ENCODE data around the gene REV1.

Gene REV1

GRCh38 chr2:99439971-99440505 is 49.8 kb downstream of the REV1 start:
- POLR2A ChIA-PET = interaction anchor here (0.5 kb wide), 1 partner anchor 32 kb away, joined by 3 read pairs; no protein-coding TSS in a partner anchor
- CTCF ChIA-PET = interaction anchor here (0.6 kb wide), 1 partner anchor 930 kb away, joined by 3 read pairs; no protein-coding TSS in a partner anchor
- no peaks in the 10 kb centered on the region for H3K4me1 ChIP-seq (ENCODE audit: control insufficient read depth, insufficient read depth, low read length)
- no peaks in the 10 kb centered on the region for H3K9me3 ChIP-seq (ENCODE audit: control insufficient read depth, insufficient read depth, low read depth, low read length)
- no peak overlapping the region for H3K4me3 ChIP-seq (ENCODE audit: low read depth, low read length)
- no peak overlapping the region for H3K27ac ChIP-seq (ENCODE audit: extremely low read depth, low read depth, low read length)
- H3K36me3 ChIP-seq (ENCODE audit: control insufficient read depth in 2 of 2, insufficient read depth in 1 of 2, low read length in 2 of 2) = peaks cover 12 to 35% of the 10 kb centered on the region in 2 experiments; a peak in 2 of 3 replicates
- no peak for TF ChIP-seq BCL11B (tag by site-specific recombination; IDR thresholded peaks at IDR 0.05; ENCODE audit: low read depth)
- no peak for TF ChIP-seq ZNF521 (tag by site-specific recombination; IDR thresholded peaks at IDR 0.05)
- TF ChIP-seq, protein P1, sequence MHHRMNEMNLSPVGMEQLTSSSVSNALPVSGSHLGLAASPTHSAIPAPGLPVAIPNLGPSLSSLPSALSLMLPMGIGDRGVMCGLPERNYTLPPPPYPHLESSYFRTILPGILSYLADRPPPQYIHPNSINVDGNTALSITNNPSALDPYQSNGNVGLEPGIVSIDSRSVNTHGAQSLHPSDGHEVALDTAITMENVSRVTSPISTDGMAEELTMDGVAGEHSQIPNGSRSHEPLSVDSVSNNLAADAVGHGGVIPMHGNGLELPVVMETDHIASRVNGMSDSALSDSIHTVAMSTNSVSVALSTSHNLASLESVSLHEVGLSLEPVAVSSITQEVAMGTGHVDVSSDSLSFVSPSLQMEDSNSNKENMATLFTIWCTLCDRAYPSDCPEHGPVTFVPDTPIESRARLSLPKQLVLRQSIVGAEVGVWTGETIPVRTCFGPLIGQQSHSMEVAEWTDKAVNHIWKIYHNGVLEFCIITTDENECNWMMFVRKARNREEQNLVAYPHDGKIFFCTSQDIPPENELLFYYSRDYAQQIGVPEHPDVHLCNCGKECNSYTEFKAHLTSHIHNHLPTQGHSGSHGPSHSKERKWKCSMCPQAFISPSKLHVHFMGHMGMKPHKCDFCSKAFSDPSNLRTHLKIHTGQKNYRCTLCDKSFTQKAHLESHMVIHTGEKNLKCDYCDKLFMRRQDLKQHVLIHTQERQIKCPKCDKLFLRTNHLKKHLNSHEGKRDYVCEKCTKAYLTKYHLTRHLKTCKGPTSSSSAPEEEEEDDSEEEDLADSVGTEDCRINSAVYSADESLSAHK (tag by site-specific recombination; IDR thresholded peaks at IDR 0.05) = no peak
- TF ChIP-seq KLF16 (tag by site-specific recombination; IDR thresholded peaks at IDR 0.05) = no peak
- TF ChIP-seq TRIM28 (IDR thresholded peaks at IDR 0.05; ENCODE audit: borderline replicate concordance, low read length) = no peak

- CTCF ChIA-PET = interaction anchor here (0.7 kb wide), 1 partner anchor 25 kb away, joined by 3 read pairs; no protein-coding TSS in a partner anchor
- no peak overlapping the region for H3K27ac ChIP-seq (ENCODE audit: extremely low read depth, low read depth, low read length)
- H3K36me3 ChIP-seq (ENCODE audit: control insufficient read depth in 2 of 2, insufficient read depth in 1 of 2, low read length in 2 of 2) = peaks cover 9 to 41% of the 10 kb centered on the region in 2 experiments; a peak in 2 of 3 replicates
- no peak overlapping the region for H3K4me3 ChIP-seq (ENCODE audit: low read depth, low read length)
- POLR2A ChIA-PET = no interaction called here
- no peaks in the 10 kb centered on the region for H3K9me3 ChIP-seq (ENCODE audit: control insufficient read depth, insufficient read depth, low read depth, low read length)
- no peaks in the 10 kb centered on the region for H3K4me1 ChIP-seq (ENCODE audit: control insufficient read depth, insufficient read depth, low read length)
- TF ChIP-seq ZNF174 (tag by site-specific recombination; IDR thresholded peaks at IDR 0.05) = no peak
- TF ChIP-seq TRIM28 (IDR thresholded peaks at IDR 0.05; ENCODE audit: borderline replicate concordance, low read length) = no peak
- peak; percentile 48; the same call in 1 of the 2 replicates for TF ChIP-seq ZNF121 (tag by site-specific recombination; IDR thresholded peaks at IDR 0.05)
- TF ChIP-seq ZIC2 (tag by site-specific recombination; IDR thresholded peaks at IDR 0.05) = no peak
Measured at GRCh38 chr2:99436874-99437273, 52.9 kb downstream of the REV1 start.

DNA sequence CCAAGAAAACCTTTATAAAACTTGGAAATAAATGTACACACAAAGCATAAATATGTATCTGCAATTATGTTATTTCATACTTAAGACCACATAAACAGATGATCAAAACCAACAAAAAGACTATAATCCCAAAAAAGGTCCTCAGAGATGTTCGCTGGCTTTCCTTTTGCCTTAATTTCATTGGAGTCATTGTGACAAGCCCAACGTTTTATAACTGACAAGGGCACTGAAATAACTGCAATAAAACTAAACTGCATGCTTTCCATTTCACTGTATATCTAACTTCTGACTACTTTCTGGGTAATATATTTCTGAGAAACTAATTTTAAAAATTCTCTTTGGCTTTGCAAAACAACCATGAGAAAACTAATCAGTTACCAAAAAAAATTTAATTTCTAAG is 56.5 kb downstream of the REV1 start:
- no peak overlapping the region for H3K27ac ChIP-seq (ENCODE audit: extremely low read depth, low read depth, low read length)
- ChIA-PET CTCF (no interaction called here), POLR2A (no interaction called here)
- H3K9me3 ChIP-seq (ENCODE audit: control insufficient read depth, insufficient read depth, low read depth, low read length) = no peaks in the 10 kb centered on the region
- H3K4me1 ChIP-seq (ENCODE audit: control insufficient read depth, insufficient read depth, low read length) = no peaks in the 10 kb centered on the region
- TF ChIP-seq, protein P2, sequence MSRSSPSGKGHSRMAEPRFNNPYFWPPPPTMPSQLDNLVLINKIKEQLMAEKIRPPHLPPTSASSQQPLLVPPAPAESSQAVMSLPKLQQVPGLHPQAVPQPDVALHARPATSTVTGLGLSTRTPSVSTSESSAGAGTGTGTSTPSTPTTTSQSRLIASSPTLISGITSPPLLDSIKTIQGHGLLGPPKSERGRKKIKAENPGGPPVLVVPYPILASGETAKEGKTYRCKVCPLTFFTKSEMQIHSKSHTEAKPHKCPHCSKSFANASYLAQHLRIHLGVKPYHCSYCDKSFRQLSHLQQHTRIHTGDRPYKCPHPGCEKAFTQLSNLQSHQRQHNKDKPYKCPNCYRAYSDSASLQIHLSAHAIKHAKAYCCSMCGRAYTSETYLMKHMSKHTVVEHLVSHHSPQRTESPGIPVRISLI (tag by site-specific recombination; IDR thresholded peaks at IDR 0.05) = no peak
- TF ChIP-seq HOXC10 (CRISPR knock-in tag; IDR thresholded peaks at IDR 0.05) (no peak), KLF10 (tag by site-specific recombination; IDR thresholded peaks at IDR 0.05) (no peak), REPIN1 (tag by site-specific recombination; IDR thresholded peaks at IDR 0.05; ENCODE audit: low read depth) (no peak), GLIS1 (tag by site-specific recombination; IDR thresholded peaks at IDR 0.05) (no peak), ZNF791 (tag by site-specific recombination; IDR thresholded peaks at IDR 0.05) (no peak), ZFP37 (tag by site-specific recombination; IDR thresholded peaks at IDR 0.05) (no peak), ZNF488 (tag by site-specific recombination; IDR thresholded peaks at IDR 0.05) (no peak), ZNF48 (tag by site-specific recombination; IDR thresholded peaks at IDR 0.05) (no peak), ZNF239 (tag by site-specific recombination; IDR thresholded peaks at IDR 0.05) (no peak), ZNF354C (tag by site-specific recombination; IDR thresholded peaks at IDR 0.05; ENCODE audit: borderline replicate concordance, low read depth) (no peak), OVOL3 (tag by site-specific recombination; IDR thresholded peaks at IDR 0.05) (no peak), ZNF19 (tag by site-specific recombination; IDR thresholded peaks at IDR 0.05; ENCODE audit: low read depth) (no peak), ZNF433 (tag by site-specific recombination; IDR thresholded peaks at IDR 0.05; ENCODE audit: low read depth) (no peak), ZNF10 (tag by site-specific recombination; IDR thresholded peaks at IDR 0.05) (no peak), ZNF530 (tag by site-specific recombination; IDR thresholded peaks at IDR 0.05; ENCODE audit: low read depth) (no peak), YY2 (tag by site-specific recombination; IDR thresholded peaks at IDR 0.05) (no peak)
- TF ChIP-seq, protein P3, sequence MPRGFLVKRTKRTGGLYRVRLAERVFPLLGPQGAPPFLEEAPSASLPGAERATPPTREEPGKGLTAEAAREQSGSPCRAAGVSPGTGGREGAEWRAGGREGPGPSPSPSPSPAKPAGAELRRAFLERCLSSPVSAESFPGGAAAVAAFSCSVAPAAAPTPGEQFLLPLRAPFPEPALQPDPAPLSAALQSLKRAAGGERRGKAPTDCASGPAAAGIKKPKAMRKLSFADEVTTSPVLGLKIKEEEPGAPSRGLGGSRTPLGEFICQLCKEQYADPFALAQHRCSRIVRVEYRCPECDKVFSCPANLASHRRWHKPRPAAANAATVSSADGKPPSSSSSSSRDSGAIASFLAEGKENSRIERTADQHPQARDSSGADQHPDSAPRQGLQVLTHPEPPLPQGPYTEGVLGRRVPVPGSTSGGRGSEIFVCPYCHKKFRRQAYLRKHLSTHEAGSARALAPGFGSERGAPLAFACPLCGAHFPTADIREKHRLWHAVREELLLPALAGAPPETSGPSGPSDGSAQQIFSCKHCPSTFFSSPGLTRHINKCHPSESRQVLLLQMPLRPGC (tag by site-specific recombination; IDR thresholded peaks at IDR 0.05) = no peak
- peaks cover 18 to 44% of the 10 kb centered on the region in 2 experiments for H3K36me3 ChIP-seq (ENCODE audit: control insufficient read depth in 2 of 2, insufficient read depth in 1 of 2, low read length in 2 of 2)
- no peak overlapping the region for H3K4me3 ChIP-seq (ENCODE audit: low read depth, low read length)
